ENCODE data around the gene HMOX2.
A peak's percentile ranks its signal among the peaks of the same experiment; 100 is the strongest.

The HMOX2 gene

DNA sequence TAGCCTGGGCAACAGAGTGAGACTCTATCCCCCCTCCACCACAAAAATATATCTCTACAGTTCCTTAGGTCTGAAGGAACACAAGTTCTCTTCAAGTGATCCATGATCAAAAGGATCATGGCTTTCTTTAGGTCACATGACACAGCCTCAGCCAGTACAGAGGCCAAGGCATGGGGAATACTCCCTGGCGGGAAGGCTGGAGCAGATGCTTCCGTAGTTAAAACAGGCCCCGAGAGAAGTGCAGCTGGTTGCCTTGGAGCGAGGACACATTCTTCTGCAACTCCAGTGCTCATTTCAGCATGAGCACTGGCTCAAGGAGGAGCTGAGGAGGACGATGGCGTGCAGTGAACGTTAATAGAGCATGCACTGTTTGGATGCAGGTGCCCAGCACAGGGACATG is 48.9 kb downstream of the HMOX2 start:
- DNase-seq (ENCODE audit: low read depth in 2 of 2): no peak

DNA sequence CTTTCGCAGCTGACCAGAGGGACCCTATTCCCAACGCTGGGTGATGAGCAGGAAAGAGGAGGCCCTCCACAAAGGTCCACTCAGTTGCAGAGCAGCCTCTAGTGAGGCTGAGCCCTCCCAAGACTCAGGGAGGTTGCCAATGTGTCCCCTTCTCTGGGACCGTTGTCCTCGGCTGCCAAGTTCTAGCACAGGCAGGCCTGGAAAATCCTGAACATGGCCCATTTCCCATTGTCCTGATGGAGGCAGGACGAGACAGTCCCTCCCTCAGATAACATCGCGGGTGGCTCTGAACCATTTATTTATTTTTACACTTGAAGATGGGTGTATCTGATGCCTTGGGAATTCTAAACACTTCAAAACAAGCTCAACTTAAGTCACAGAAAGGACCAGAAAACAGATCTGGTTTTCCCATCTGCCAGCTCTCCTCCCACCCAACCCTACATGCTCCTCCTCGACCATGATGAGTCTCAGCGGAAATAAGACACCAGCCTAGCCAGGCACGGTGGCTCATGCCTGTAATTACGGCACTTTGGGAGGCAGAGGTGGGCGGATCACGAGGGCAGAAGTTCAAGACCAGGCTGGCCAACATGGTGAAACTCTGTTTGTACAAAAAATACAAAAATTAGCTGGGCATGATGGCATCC is 49.6 kb downstream of the HMOX2 start:
- no peak for DNase-seq (ENCODE audit: low read depth in 2 of 2)

DNA sequence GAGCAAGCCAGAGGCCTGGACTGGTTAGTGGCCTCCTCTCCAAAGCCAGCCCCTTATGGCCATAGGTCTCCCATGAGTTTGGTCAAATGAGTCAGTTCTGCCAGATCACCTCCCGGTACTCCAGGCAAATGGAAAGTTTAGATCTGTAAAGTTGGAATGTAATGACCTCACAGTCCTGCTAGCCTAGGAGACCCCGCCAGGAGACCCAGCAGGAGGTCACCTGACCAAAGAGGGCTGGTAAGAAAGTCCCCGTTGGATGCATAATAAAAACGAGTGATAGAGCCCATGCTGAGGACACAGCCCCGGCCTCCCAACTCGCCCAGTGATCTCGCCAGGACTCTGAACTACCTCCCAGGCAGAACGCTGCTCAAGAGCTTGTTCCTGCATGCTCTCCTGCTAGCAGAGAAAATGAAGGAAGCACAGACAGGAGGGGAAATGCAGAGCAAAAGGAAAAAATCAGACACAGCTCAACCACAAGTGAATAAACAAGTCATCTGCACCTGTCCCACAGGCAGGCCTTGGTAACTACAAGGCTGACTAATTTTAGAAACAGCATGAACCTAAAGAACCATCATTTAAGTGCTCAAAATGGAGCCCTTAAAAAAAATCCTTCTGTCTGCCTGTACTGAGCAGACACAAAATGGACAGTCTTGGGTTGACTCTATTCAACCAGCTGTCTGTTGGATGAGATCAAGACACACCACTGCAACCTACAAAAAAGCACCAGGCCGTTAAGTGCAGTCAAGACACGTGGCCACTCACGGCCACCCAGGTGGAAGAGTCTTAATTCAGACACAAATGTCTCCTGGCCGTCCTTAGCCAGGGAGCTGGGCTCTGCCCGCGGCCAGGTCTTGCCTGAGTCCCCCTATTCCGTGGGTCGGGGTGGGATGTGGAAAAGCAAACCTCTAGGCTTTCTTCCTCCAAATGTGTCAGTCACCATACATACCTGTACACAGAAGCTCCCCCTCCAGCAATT is 53.2 kb downstream of the HMOX2 start:
- DNase-seq (ENCODE audit: low read depth in 2 of 2): no peak

DNA sequence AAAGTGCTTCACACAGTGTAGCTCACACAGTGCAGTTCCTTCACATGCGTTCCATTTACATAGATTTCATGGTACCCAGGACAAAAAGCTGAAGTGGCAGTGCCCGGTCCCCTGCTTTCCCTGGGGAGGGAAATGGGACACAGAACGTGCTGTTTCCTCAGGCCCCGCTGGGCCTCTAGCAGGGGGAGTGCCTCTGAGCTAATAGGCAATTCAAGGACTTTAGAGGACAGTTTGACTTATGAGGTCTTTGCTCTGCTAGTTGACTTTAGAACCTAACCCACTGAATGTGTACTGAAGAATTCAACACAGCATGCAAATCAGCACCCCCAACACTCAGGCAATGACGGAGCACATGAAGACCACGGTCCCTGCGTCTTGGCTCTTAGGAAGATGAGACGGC is 55.6 kb downstream of the HMOX2 start:
- no peak for DNase-seq (ENCODE audit: low read depth in 2 of 2)

DNA sequence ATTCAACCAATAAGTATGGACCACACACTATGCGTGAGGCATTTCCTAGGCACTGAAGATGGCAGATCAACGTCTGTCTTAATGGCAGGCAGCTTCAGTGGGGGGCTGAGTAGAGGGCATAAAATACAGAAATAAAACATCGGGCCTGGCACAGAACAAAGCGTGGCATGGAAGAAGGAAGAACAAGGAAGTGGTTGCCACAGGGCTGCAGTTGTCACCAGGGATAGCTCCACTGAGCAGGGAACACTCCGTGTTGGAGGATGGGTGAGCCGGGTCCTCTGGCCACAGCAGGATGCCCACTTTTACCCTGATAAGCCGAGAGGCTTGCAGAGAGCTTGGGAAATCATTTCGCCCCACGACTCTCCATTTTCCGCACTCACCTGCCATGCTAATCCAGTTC is 56.0 kb downstream of the HMOX2 start:
- DNase-seq (ENCODE audit: low read depth in 2 of 2): no peak

DNA sequence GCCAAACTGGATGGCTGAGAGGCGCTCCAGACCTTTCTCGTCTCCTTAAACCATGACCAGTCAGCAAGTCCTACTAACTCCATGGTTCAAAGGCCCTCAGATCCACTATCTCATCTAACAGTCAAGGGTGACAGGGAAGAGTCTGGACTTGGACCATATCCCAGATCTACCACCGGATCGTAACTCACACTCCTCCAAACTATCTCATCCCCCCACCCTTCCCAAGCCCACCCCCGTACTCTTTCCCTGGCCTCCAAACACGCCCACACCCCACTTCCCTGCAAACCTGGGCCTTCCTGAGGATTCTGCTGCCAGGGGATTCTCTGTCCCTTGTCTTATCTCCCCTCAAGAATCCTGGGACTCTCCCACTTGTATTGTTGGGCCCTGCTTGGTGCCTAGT is 57.3 kb downstream of the HMOX2 start:
- no peak for DNase-seq (ENCODE audit: low read depth in 2 of 2)

DNA sequence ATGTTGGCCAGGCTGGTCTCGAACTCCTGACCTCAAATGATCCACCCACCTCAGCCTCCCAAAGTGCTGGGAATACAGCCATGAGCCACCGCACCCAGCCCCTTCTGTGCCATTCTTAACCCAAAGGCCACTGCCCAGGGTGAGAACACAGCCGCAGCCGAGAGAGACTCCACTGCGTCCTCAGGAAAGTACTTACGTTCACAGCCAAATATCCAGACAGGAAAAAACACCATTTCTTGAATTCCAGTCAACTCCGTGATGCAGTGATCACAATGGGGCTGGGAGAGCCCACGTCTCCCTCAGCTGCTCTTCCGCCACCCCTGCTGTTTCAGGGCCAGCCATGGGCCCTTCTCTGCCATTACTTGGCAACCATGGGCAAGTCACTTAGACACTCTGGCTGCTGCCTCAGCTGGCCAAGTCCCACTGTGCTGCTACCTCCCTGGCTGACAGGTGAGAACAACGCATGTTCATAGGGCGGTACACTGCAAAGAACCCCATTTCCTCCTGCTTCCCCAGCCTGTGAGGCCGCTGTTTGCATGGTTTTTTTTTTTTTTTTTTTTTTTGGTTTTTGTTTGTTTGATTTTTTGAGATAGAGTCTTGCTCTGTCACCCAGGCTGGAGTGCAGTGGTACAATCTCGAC is 58.1 kb downstream of the HMOX2 start:
- DNase-seq (ENCODE audit: low read depth in 2 of 2): no peak

DNA sequence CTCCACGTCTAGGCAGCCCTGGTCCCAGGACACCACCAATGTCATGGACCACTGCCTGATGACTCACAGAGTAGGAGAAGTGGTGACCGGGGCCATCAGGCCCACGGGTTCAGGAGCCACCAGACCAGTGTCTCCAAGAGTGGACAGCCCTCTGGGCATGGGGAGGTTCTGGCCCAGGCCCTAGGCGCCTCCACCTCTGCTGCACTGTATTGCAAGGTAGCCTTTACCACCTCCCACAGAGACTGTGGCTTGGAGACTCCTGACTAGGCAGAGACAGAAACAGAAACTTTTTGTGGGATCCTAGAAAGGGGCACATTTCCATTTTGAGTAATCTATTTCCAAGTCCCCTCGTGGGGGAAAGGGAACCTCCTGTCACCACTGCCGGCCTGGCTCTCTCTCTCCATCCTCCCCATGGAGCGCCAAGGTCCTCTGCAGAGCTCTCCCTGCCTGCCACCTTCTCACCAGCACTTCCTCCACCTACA is 59.5 kb downstream of the HMOX2 start:
- no peak for DNase-seq (ENCODE audit: low read depth in 2 of 2)

DNA sequence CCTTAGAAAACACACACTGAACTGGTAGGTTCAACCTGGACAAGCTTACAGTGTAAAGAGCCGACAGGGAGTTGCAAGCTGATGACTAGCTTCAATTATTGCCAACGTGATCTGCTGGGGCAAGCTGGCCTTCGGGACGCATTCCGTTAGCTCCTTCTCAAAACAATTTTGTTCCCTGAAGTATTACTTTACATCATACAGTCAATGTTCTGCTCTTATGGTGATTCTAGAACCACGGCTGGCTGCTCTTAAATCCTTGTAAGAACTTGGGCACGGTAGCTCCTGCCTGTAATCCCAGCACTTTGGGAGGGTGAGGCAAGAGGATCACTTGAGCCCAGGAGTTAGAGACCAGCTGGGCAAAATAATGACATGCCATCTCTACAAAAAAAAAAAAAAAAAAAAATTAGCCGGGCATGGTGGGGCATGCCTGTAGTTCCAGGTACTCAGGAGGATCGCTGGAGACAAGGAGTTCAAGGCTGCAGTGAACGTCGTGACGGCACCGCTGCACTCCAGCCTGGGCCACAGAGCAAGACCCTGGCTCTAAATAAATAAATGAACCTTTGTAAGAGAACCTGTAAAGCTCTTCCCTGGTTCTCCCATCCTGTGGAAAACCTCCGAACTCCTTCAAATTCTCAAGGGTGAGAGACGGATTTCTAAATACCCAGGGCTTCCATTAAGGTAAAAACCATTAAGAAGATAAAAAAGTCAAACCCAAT is 60.4 kb downstream of the HMOX2 start:
- no peak for DNase-seq (ENCODE audit: low read depth in 2 of 2)

DNA sequence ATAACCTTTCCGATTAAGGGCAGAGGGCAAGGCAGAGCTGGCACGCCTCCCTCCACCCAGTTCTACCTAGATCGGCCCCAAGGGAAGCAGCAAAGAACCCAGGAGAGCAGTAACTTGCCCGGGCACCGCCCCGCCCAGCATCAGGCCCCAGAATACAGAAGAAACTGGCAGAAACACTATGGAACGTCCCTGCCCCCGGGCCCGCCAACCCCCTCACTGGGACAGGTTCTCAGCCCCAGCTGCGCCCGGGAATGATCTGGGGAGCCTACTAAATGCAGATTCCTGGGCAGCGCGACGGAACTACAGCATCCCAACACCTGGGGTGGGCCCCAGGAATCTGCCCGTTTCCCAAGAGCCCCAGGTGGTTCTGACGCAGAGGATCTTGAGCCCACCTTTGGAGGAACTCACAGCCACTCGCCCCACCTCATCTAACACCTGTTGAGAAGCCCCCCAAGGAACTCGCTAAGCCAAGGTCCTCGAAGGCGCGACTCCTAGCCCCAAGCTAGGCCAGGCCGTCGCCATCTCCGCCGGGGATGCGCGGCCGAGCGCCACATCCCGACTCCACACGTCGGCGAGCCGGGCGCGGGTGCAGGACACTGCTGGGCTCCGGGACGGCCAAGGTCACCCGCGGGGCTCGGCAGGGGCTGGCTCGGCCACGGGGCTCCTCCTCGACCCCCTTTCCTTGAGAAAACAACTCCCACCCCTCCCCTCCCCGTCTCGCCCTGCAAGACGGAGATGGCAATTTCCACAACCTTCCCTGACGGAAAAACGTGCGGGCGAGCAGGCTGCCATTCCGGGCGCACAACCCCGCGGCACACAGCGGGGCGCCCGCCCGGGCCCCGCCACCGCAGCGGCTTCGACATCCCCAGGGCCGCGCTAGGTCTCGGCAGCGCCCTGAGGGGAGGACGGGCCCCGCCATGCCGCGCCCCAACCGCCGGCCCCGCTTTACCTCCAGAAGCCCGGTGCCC is 61.5 kb downstream of the HMOX2 start:
- no peak for DNase-seq (ENCODE audit: low read depth in 2 of 2)

DNA sequence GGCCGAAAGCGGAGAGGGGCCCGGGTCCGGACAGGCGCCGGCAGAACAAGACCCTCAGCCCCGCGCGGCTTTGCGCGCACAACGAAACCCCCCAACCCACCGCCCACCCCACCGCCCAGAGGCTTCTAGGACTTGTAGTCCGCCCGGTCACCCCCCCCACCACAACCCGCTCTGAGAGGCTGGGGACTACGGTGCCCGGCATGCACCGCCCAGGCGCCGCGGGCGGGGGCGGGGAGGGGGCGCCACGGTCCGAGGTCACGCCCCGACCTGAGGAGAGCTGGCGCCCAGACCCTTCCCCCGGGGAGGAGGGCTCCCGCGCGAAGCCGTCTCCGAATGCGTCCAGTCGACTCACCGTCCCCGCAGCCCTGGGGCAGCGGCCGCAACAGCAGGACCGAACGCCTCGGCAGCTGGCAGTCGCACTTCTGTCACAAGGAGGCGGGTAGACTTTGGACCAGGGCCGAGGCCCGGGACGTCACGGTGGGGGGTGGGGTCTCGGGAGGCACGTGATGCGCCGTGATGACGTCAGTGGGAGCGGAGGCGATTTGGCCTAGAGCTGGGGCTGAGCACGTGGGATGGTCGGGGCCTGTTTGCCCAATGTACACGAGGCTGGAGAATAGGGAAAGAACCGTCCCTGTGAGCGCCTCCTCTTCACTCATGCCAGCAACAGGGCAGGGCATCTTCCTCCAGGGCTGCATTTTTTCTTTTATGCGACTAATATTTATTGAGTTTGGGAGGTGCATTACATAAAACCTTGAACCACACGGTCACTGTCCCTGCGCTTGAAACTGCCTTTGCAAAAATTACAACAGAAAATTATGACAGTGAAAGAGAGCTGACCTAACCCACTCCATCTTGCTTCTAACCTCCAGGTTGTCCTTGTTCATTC is 62.4 kb downstream of the HMOX2 start, which contains the start of gene CDIP1:
CDIP1 (minus strand) TSS at position 424 of the 886 bp plus-strand sequence. CDS start 24,643 bp downstream, outside the sequence.
- peak; percentile 84 for DNase-seq (ENCODE audit: low read depth in 2 of 2)

DNA sequence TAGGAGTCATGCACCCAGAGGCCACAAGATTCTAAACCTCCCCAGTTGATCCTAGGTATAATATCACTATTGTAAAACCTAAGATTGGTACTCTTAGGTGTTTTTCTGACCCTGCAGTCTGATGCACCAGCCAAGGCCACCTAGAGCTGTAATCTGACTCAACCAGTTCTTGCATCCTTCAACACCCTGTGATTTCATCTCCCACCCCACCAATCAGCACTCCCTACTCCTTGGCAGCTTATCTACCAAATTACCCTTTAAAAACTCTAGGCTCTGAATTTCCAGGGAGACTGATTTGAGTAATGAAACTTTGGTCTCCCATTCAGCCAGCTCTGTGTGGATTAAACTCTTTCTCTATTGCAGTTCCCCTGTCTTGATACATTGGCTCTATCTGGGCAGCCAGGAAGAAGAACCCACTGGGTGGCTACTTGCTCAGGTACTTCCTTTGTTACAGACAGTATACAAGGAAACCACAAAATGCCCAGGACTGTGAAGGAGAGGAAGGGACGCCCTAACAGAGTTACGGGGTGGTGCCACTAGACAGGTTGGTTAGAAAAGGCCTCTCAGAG is 63.6 kb downstream of the HMOX2 start:
- DNase-seq (ENCODE audit: low read depth in 2 of 2): no peak

DNA sequence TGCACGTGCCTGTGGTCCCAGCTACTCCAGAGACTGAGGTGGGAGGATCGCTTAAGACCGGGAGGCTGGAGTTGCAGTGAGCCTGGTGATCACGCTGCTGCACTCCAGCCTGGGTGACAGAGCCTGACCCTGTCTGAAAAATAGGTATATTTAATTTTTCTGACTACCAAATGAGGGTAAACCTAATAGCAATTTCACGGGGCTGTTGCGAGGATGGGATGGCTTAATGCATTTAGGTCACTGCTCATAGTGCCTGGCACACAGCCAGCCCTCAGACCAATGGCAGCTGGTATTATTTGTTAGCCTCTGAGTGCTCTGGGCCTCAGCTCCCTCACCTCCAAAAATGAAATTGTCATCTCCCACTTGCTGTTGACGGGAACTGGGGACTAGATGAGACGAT is 68.3 kb downstream of the HMOX2 start:
- no peak for DNase-seq (ENCODE audit: low read depth in 2 of 2)

DNA sequence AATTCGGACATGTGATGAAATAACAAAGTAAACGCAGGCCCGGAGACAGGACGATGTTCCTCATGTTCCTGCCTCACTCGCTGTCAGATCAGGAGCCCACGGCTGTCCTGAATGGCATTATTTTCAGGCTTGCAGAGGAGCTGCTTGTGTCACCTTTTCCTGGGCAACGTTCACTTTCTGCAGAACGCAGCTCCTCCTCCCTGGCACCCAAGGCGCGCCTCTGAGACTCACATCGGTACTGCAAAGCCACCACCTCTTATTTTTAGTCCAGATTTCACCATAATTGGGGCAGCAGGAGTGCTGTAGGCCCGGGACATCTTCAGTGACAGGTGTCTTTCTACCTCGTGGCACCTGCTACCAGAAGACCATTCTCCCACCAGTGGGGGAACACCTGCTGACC is 71.9 kb downstream of the HMOX2 start:
- DNase-seq (ENCODE audit: low read depth in 2 of 2): no peak

DNA sequence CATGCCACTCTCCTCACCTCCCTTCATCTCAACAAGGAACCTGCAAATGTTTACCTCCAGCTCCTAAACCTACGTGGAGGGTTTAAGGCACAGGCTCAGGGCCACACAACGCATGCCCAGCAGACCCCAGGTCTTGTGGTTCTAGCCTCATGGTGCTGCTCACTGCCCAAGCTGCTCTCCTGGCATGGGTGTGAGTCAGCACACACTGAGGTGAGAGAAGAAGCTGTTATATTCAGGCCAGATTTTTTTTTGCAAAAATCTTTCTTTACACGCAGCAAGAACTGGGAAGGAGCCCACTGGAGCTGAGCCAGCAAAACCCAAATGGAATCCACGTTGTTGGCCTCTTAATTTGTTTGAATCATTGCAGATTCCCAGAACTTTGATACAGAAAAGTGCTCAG is 74.4 kb downstream of the HMOX2 start:
- DNase-seq (ENCODE audit: low read depth in 2 of 2): no peak

DNA sequence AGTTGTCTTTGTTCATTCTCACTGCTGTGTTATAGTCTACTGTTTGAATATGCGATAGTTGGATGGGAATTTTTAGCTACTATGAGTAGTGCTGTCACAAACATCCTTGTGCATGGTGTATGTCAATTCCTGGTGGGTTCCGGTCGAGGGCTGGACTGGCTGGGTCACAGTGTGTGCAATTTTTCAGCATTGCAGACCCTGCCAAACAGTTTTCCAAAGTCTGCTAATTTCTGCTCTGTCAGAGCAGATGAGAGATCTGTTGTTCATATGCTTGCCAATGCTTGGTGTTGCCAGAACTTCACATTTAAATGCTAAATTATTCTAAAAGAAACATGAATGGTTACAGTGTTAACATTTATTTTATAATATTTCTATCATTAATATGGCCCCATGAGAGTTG is 76.3 kb downstream of the HMOX2 start:
- DNase-seq (ENCODE audit: low read depth in 2 of 2): no peak

DNA sequence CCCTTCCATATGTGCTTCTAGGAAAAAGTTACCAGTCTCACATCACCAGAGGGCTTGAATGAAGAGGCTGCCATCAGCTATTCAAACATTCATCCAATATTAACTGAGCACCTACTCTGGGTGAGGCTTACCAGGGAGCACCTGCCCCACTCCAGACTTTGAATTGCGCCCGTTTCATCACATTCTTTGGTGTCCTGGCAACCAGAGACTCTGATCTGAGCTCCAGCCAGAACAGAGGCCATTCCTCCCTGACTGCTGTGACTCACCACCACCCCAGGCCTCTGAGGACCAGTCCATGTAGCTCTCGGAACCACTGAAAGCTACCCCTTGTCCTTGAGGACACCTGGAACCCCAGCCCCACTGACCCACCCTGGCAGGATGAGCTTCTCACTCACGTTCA is 79.9 kb downstream of the HMOX2 start, which contains the start of gene C16orf96:
C16orf96 (plus strand) TSS at position 229 of the 400 bp plus-strand sequence; CDS start at position 379, 150 bp downstream.
- no peak for DNase-seq (ENCODE audit: low read depth in 2 of 2)

DNA sequence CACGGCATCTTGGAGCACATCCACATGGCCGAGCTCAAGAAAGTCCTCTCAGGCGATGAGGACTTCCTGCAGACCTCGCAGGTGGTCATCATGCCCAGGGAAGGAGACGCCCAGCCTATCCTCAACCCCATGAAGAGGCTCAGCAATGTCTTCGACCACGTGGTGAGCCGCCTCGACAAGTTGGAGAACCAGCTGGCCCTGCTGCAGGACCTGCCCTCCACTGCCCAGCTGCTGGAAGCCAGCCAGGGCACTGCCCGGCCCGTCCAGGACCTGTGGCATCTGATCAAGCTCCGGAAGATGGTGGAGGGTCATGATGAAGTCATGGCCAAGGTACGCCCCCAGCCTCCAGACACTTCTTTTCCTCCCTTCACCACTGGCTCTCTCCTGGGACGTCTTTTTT is 80.4 kb downstream of the HMOX2 start:
- DNase-seq (ENCODE audit: low read depth in 2 of 2): no peak

DNA sequence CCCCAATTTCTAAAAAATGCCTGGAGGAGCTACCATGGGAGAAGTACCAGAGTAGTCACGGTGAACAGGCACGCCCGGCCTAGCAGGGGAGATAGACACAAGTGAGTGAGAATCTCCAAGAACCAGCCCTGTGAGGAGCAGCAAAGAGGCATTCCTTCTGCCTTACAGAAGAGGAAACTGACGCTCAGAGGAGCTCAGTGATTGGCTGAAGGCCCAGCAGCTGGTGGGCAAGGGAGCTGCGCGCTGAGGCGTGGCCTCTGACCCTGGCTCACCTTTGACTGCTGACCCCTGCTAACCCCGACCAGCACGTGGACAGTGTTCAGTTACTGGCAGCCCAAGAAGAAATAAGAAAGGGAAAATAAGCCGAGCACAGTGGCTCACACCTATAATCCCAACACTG is 81.8 kb downstream of the HMOX2 start:
- no peak for DNase-seq (ENCODE audit: low read depth in 2 of 2)

Data from fibroblast of skin of left biceps (primary cell).